Measurements from ENCODE around the gene REXO2. TPM values are rescaled to one million over a fixed set of nuclear protein-coding genes. Genes with fewer than 3 reads are reported as not detected.

REXO2 gene
- total and polyA plus RNA-seq, 2 of the 13 experiments (the other 11 are each of a cell fraction or from before 2014, with no cell fraction given) = 95.6 to 104 TPM

DNA sequence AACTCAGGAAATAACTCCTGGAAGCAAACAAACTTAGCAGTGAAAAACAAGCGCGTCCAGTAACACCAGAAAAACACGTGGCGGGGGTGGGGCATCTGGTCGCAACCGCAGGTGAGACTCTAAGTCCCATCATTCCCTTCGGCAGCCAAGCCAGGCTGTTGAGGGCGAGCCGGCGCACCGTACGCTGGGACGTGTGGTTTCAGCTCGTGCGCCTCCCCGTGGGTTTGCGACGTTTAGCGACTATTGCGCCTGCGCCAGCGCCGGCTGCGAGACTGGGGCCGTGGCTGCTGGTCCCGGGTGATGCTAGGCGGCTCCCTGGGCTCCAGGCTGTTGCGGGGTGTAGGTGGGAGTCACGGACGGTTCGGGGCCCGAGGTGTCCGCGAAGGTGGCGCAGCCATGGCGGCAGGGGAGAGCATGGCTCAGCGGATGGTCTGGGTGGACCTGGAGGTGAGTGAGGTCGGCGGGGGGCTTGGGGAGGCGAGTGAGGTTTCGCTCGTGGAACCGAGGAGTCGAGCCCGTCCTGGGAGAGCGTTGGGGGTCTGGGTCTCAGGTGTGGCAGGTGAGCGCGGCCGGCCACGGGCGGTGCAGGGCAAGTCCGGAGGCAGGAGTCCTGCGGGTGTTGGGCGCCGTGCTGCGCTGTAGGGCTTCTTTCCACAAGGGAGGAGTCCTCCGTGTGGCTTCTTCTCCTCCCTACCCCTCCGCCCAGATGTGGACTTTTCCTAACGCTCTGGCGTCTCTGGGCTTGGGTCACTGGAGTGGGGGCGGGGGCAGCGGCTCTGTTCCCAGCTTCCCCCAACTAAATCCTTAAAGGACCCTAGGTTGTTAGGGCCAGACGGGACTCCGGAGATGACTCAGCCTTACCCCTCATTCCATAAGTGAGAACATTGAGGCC, at the start of gene REXO2 (continued):
- TF ChIP-seq, protein P1, sequence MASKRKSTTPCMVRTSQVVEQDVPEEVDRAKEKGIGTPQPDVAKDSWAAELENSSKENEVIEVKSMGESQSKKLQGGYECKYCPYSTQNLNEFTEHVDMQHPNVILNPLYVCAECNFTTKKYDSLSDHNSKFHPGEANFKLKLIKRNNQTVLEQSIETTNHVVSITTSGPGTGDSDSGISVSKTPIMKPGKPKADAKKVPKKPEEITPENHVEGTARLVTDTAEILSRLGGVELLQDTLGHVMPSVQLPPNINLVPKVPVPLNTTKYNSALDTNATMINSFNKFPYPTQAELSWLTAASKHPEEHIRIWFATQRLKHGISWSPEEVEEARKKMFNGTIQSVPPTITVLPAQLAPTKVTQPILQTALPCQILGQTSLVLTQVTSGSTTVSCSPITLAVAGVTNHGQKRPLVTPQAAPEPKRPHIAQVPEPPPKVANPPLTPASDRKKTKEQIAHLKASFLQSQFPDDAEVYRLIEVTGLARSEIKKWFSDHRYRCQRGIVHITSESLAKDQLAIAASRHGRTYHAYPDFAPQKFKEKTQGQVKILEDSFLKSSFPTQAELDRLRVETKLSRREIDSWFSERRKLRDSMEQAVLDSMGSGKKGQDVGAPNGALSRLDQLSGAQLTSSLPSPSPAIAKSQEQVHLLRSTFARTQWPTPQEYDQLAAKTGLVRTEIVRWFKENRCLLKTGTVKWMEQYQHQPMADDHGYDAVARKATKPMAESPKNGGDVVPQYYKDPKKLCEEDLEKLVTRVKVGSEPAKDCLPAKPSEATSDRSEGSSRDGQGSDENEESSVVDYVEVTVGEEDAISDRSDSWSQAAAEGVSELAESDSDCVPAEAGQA (IDR thresholded peaks at IDR 0.05; ENCODE audit: low read depth) = no peak
- TF ChIP-seq, protein P1 (CRISPR knock-in tag; IDR thresholded peaks at IDR 0.05; ENCODE audit: borderline replicate concordance) = no peak
- TF ChIP-seq IKZF1 (IDR thresholded peaks at IDR 0.05) = no peak
- no peak for TF ChIP-seq ZFP37 (CRISPR knock-in tag; IDR thresholded peaks at IDR 0.05; ENCODE audit: borderline replicate concordance)
- TF ChIP-seq, protein P2, sequence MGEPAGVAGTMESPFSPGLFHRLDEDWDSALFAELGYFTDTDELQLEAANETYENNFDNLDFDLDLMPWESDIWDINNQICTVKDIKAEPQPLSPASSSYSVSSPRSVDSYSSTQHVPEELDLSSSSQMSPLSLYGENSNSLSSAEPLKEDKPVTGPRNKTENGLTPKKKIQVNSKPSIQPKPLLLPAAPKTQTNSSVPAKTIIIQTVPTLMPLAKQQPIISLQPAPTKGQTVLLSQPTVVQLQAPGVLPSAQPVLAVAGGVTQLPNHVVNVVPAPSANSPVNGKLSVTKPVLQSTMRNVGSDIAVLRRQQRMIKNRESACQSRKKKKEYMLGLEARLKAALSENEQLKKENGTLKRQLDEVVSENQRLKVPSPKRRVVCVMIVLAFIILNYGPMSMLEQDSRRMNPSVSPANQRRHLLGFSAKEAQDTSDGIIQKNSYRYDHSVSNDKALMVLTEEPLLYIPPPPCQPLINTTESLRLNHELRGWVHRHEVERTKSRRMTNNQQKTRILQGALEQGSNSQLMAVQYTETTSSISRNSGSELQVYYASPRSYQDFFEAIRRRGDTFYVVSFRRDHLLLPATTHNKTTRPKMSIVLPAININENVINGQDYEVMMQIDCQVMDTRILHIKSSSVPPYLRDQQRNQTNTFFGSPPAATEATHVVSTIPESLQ (CRISPR knock-in tag; conservative IDR thresholded peaks at IDR 0.05) = no peak
- no peak for TF ChIP-seq ZNF441 (CRISPR knock-in tag; IDR thresholded peaks at IDR 0.05; ENCODE audit: borderline replicate concordance)
- no peak for TF ChIP-seq MAFF (IDR thresholded peaks at IDR 0.05; ENCODE audit: low read depth, low read length)
- TF ChIP-seq, protein P3, sequence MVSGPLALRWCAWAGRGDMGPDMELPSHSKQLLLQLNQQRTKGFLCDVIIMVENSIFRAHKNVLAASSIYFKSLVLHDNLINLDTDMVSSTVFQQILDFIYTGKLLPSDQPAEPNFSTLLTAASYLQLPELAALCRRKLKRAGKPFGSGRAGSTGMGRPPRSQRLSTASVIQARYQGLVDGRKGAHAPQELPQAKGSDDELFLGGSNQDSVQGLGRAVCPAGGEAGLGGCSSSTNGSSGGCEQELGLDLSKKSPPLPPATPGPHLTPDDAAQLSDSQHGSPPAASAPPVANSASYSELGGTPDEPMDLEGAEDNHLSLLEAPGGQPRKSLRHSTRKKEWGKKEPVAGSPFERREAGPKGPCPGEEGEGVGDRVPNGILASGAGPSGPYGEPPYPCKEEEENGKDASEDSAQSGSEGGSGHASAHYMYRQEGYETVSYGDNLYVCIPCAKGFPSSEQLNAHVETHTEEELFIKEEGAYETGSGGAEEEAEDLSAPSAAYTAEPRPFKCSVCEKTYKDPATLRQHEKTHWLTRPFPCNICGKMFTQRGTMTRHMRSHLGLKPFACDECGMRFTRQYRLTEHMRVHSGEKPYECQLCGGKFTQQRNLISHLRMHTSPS (CRISPR knock-in tag; IDR thresholded peaks at IDR 0.05; ENCODE audit: low read depth) = no peak
- peak; percentile 39; the same call in 1 of the 2 replicates for TF ChIP-seq CEBPG (CRISPR knock-in tag; IDR thresholded peaks at IDR 0.05)

Measured in HepG2 (cell line).